Astrocyte (in vitro differentiated cells and primary cell): ENCODE results near the gene RBP4.

Experiments used
- CTCF ChIP-seq: IDR thresholded peaks from 2 replicates; pipeline ENCODE4 v1.5.1; 2011; ENCODE audit warnings: low read depth, mild to moderate bottlenecking, inconsistent platforms, low read length, moderate library complexity; ENCODE audit not compliant: insufficient read depth
- EZH2 ChIP-seq: IDR thresholded peaks from 2 replicates; pipeline ENCODE4 v1.6.1; 2012; ENCODE audit warnings: mild to moderate bottlenecking, low read length, inconsistent platforms; ENCODE audit not compliant: insufficient read depth

GRCh38 chr10:93548376-93549071 is 52.5 kb downstream of the RBP4 start:
- no peak for TF ChIP-seq EZH2
- TF ChIP-seq CTCF = no peak
